Right hindlimb (tissue), 1 donor: Measurements from ENCODE around the gene SOD2.
"Not testable (repeated sequence)": the region's sequence is repeated elsewhere in the genome, so short reads cannot be mapped to it uniquely, and the experiment has no call there.

Source experiments
- DNase-seq: peaks from one replicate; pipeline ENCODE4 v3.0.0-alpha.2; 2018

SOD2 gene

GRCh38 chr6:159715605-159716004 lies 22.6 kb upstream of the SOD2 start:
- no peak for DNase-seq

DNA sequence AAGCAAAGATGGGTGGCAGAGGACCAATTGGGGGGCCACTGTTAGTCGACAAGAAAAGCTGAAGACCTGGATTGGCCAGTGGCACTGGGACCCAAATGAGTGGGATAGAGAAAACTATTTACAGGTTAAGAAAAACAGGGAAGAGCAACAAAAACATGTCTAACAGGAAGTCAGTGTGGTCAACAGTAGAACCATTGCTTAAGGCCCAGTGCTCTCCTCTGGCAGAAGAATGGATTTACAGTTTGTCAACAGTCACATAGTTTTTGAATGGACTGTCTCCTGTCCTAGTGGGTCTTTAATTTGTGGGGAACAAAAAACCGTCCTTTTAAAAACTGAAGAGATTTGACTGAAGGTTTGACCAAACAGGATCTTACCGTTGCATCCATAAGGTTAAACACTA lies 22.1 kb upstream of the SOD2 start:
- no peak for DNase-seq

DNA sequence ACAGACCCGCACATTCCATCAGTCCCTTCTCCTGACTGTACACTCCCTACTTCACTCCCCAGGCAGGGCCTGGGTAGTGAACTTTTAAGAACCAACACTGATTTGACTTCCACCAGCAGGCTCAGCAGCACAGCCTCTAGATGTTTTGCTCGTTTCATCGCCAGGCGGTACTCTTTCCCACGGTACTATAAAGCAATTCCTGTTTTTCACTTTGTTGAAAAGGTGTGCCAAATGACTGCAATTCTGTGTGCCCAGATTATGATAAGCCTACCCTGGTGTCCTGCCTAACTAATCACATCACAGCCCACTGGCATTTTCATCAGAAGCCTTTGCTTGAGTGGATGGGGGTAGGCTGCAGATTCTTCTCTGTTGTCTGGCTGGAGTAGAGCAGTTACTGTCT lies 21.4 kb upstream of the SOD2 start:
- no peak for DNase-seq

GRCh38 chr6:159713984-159714383 lies 20.9 kb upstream of the SOD2 start:
- DNase-seq: no peak

DNA sequence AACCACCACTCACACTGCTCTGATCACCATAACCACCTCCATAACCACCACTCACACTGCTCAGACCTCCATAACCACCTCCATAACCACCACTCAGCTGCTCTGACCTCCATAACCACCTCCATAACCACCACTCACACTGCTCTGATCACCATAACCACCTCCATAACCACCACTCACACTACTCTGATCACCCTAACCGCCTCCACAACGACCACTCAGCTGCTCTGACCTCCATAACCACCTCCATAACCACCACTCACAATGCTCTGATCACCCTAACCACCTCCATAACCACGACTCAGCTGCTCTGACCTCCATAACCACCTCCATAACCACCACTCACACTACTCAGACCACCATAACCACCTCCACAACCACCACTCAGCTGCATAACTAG lies 19.3 kb upstream of the SOD2 start:
- DNase-seq: not testable (repeated sequence)

- not testable (repeated sequence) for DNase-seq
Observed at GRCh38 chr6:159710603-159711002, 17.6 kb upstream of the SOD2 start.

DNA sequence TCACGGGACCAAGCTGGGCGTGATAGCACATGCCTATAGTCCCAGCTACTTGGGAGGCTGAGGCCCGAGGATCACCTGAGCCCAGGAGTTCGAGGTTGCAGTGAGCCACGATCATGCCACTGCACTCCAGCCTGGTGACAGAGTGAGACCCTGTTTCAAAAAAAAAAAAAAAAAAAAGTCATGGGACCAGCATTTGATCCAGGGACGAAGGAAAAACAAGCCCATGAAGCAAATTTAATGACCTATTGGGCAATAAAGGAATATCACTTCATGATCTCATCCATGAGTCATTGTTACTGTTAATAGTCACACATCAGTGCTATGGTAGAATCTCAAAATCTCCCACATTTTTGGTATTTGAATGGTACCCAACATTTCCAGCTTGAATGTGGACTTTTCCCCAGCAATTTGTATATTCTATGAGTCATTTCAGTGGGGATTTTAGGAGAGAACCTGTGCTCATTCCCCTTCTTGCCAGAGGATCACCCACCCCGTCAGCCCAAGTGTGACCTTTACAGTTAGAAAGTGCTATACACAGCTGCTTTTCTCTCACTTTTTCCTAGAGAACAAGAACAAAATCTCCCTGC lies 8.5 kb upstream of the SOD2 start:
- no peak for DNase-seq

DNA sequence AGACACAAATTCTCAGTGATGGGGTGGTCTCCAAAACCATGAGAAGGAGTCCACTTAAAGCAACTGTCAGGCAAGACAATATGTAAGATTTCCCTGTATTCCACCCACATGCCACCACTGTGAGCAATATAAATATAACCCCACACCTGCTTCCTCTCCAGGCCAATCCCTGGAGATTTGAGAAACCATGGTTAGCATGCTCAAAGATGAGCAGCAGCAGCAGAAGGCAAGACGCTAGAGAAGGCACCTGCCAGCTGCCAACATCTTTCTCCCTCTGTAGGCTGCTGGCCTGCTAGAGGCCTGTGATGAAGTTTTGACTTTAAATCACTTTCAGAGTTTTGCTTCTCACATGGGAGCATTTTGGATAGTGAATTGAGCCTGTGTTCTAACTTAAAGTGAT lies 7.9 kb upstream of the SOD2 start:
- no peak for DNase-seq

DNA sequence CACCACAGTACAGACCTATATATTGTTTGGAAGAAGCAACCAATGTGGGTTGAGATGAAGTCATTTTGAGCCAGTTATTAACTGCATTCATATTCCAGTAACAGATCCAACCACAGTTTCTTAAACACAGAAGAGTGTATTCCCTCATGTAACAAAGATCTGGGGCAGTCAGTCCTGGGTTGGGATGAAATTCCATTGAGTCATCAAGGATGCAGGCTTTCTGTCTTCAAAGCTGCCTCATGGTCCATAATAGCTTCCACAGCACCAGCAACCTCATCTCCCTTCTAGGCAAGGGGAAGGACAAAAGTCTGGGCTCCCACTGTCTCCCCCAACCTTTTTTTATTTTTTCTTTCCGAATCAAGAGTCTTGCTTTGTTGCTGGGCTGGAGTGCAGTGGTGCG lies 2.9 kb upstream of the SOD2 start:
- no peak for DNase-seq

- DNase-seq: peak; percentile 39
Observed at GRCh38 chr6:159693894-159694545, 979 bp upstream of the SOD2 start.

- peak; percentile 47 for DNase-seq
Observed at GRCh38 chr6:159692303-159693127, 526 bp downstream of the SOD2 start.

GRCh38 chr6:159691963-159692287 lies 1.1 kb downstream of the SOD2 start:
- DNase-seq: no peak

- DNase-seq: no peak
Observed at GRCh38 chr6:159691133-159691962, 1.7 kb downstream of the SOD2 start.

DNA sequence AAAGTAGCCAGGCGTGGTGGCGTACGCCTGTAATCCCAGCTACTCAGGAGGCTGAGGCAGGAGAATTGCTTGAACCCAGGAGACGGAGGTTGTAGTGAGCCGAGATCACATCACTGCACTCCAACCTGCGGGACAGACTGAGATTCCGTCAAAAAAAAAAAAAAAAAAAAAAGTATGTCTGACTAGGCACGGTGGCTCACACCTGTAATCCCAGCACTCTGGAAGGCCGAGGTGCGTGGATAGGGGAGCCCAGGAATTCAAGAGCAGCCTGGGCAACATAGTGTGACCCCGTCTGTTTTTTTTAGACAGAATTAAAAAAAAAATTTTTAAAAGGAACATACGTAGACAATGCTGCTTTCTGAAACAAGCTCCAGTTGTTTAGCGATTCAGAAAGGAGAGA lies 2.9 kb downstream of the SOD2 start:
- DNase-seq: not testable (repeated sequence)

DNA sequence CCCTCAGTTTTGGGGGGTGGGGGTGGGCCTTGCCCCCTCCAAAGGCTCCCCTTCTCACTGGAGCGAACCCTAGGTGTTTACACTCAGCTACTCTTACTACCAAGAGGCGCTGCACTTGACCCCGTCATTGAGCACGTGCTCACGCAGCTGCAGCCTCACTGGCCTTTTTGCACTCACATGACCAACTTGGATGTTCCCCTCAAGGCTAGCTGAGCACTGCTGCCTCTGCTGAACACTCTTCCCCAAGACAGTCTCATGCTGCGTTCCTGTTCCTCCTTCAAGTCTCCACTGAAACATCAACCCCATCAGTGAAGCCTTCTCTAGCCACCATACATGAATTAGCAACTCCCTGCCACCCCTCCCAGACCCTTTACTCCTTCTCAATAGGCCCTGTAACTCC lies 4.0 kb downstream of the SOD2 start:
- DNase-seq: no peak

GRCh38 chr6:159688266-159688905 lies 4.7 kb downstream of the SOD2 start:
- no peak for DNase-seq

GRCh38 chr6:159687341-159687740 lies 5.7 kb downstream of the SOD2 start:
- no peak for DNase-seq

DNA sequence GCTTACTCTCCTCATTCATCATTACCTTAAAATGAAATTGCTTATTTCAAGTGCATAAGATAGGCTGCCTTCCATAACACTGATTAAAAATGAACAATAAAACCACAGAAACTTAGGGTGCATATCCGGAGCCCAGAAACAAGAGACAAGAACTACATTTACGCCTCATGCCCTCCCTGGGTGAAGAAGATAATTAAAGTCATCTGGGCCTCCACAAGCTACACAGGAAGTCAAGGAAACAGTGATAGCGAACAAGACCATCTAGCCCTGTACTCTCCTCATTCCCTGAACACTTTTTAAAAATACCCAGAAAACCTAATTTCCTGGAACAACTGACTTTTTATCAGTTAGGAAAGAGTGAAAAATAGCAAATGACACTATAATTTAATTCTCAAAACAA lies 6.3 kb downstream of the SOD2 start:
- no peak for DNase-seq

- no peak for DNase-seq
Observed at GRCh38 chr6:159686040-159686439, 7.0 kb downstream of the SOD2 start.

- no peak for DNase-seq
Observed at GRCh38 chr6:159684013-159684304, 9.1 kb downstream of the SOD2 start.

DNA sequence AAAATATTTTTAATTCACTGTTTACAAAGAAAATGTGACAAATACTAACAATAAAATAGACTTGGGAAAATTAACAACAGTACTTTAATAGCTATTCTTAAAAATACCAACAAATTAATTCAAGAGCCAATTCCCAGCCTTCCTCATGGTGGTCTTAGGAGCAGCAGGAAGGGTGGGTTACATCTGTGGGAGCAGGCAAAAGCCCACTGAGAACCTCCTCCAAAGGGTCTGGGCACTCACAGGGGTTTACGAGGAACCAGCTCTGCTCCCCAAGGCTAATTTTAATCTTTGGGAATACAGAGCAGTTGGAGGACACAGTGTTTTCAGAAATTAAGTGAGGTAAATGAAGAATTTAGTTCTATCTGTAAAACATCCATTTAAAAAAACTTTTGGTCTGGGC lies 10.2 kb downstream of the SOD2 start:
- DNase-seq: no peak

DNA sequence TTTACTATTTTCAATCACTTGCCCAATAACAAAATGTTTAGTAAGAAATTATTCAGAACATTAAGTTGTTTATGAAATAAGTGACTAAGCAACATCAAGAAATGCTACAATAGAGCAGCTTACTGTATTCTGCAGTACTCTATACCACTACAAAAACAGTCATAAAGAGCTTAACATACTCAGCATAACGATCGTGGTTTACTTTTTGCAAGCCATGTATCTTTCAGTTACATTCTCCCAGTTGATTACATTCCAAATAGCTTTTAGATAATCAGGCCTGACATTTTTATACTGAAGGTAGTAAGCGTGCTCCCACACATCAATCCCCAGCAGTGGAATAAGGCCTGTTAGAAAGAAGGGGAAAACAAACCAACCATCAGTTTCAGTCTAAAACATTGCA lies 10.7 kb downstream of the SOD2 start:
- DNase-seq: no peak

- no peak for DNase-seq
Observed at GRCh38 chr6:159681191-159681880, 11.7 kb downstream of the SOD2 start.
